A673 (cell line): ENCODE results near the gene PRDM16.

Experiments
- EZH2 ChIP-seq: fragments of 200-600 bp; sonication (generic); IDR thresholded peaks from 2 replicates; pipeline ENCODE4 v1.6.1; 2017; ENCODE audit warnings: borderline replicate concordance, low read depth, mild to moderate bottlenecking, mixed read lengths, antibody characterized with exemption, low read length; ENCODE audit not compliant: poor library complexity, severe bottlenecking
- TF ChIP-seq, protein P1 (sequence below): fragments of 300-800, 200-600 bp; sonication (generic); conservative IDR thresholded peaks from 2 replicates; pipeline ENCODE4 v1.5.1; 2017; ENCODE audit warnings: low read depth, mild to moderate bottlenecking, antibody characterized with exemption, low read length, moderate library complexity, mixed read lengths

DNA sequence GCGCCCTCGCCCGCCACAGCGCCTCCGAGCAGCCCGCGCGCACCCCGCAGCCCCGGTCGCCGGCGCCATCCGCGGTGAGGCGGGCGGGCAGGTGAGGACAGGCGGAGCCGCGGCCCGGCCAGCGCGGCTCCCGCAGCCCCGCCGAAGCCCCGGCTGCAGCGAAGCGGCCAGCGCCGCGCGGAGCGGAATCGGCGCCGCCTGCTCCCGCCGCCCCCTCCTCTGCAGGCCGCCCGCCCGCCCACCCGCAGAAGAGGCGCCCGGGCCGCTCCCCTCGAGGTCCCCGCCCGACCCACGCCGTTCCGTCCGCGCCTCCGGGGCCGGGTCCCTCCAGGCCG, 1.3 kb downstream of the PRDM16 start:
- TF ChIP-seq, protein P1, sequence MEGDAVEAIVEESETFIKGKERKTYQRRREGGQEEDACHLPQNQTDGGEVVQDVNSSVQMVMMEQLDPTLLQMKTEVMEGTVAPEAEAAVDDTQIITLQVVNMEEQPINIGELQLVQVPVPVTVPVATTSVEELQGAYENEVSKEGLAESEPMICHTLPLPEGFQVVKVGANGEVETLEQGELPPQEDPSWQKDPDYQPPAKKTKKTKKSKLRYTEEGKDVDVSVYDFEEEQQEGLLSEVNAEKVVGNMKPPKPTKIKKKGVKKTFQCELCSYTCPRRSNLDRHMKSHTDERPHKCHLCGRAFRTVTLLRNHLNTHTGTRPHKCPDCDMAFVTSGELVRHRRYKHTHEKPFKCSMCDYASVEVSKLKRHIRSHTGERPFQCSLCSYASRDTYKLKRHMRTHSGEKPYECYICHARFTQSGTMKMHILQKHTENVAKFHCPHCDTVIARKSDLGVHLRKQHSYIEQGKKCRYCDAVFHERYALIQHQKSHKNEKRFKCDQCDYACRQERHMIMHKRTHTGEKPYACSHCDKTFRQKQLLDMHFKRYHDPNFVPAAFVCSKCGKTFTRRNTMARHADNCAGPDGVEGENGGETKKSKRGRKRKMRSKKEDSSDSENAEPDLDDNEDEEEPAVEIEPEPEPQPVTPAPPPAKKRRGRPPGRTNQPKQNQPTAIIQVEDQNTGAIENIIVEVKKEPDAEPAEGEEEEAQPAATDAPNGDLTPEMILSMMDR: no peak
- TF ChIP-seq EZH2: no peak
